Pulmonary artery endothelial cell (primary cell): ENCODE data around the gene RAB35. TPM values are rescaled to one million over a fixed set of nuclear protein-coding genes. Genes with fewer than 3 reads are reported as not detected.

Source experiments
- DNase-seq: peaks from one replicate; pipeline ENCODE4 v3.0.0-alpha.2; 2011; ENCODE audit warnings: low read depth, low spot score
- total RNA-seq: library from RNA; depleted of rRNA; stranded (reverse); fragments of >200 nt; gene quantifications from 2 replicates; pipeline ENCODE4 v1.2.3, GENCODE V29; 2014

The RAB35 gene
- total RNA-seq = 52.7 and 57.8 TPM in 2 replicates

DNA sequence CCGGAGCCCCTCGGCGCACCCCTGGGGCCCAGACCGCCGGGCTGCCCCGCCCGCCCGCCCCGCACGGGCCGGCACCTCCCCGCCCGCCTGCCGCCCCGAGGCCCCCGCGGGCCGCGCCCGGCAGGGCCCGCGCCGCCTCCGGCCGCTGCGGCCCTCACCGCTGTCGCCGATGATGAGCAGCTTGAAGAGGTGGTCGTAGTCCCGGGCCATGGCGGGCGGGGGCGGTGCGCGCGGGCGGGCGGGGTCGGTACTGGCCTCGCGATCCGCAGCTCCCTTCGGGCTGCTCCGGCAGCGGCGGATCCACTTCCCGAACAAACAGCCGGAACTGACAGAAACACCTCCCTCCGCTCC, at the start of gene RAB35:
Gene RAB35, minus strand, starts transcription at position 313 of the 351 bp plus-strand sequence. Its CDS starts 103 bp downstream, at position 210.
- no peak for DNase-seq

DNA sequence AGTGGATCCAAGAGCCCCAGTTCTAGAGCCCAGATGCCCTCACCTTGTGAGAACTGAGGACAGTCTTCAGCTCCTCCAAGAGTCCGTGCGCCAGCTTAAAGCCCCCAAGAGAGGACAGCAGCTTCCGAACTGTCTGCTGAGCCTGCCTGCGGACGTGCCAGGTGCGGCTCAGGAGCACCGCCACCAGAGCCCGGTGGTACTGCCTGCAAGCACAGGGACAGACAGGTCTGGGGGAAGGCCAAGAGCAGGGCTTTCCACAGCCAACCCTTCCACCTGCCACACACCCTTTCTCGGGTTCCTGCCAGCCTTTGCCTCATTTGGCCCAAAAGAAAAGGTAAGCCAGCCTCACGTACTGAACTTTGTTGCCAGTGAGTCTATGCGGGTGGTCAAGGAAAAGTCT, 47.7 kb upstream of the RAB35 start:
- no peak for DNase-seq

DNA sequence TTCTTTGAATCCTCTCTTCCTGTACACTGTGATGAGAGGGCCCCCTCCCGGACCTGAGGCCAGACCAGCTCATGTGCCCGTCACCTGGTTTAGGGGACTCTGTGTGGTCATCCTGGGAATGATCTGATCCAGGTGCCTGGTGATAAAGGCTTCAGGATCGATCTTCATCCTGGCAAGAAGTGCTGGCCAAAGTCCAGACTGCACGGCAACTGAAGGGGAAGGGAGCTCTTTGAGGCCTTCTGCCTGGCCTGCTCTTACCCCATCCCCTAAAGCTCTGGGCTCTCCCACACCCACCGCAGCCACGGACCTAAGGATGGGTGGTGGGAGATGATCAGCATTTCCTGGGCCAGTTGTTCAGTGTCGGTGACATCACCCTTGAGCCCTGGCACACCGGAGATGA, 46.2 kb upstream of the RAB35 start:
- no peak for DNase-seq

DNA sequence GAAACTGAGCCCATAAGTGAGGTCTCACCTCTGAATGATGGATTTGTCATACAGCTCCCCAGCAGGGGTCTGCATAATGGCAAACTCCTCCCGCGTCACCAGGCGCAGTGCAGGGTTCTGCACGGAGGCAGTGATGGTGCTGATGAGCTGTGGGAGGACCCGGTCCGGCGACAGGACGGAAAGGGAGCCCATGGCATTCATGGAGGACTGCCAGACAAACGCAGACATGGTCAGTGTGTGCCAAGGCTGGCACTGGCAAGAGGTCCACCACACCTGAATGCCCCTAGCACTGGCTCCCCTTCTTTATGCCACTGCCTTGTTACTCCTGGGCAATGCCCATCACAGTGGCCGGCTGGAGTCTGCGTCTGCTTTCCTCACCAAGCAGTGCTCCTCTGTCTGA, 45.3 kb upstream of the RAB35 start:
- DNase-seq = no peak

DNA sequence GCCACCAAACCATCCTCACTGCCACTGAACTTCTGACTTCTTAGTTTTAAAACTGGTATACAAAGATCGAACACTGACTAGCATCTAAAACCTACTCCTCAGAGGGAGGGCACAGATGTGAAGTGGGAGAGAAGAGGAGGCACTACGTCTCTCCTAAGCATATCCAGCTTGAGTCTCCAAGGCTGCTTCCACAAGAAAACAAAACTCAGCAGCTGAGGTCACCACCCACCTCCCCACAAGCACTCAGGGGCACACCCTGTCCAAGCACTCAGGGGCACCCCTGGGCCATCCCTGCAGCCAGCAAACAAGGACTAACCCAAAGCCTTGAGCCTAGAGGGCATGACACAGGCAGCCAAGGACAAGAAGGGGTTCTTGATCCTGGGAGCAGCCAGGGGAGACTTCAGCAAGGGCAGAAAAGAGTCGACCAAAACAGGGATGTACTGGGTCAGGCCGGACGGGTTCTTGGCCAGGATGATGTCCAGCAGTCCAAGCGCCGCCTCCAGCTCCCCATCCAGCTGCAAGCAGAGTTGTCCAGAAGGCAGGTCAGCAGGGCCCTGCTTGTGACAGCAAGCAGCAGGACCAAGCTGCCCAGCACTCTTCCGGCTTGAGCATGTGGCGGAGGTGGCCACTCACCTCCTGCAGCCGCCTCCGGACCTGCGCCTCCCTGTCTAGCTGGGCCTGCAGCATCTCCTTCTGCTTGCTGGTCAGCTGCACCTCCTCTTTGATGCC, 43.1 kb upstream of the RAB35 start:
- no peak for DNase-seq

DNA sequence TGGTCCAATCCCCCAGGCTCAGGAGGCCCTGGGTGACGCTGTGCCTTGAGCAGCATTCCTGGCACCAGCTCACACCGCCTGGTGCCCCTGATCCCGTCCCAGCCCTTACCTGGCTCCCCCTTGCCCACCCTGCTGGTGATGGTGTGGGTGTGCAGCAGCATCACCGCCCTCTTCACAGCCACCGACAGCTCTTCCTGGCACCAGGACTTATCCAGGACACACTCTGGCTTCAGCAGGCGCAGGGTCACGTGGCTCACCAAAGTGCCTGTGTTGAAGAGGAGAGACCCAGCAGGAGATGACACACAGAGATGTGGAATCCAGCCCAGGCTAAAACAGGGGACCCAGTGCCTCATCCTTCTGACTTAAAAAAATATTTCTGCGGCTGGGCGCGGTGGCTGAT, 41.8 kb upstream of the RAB35 start:
- no peak for DNase-seq

DNA sequence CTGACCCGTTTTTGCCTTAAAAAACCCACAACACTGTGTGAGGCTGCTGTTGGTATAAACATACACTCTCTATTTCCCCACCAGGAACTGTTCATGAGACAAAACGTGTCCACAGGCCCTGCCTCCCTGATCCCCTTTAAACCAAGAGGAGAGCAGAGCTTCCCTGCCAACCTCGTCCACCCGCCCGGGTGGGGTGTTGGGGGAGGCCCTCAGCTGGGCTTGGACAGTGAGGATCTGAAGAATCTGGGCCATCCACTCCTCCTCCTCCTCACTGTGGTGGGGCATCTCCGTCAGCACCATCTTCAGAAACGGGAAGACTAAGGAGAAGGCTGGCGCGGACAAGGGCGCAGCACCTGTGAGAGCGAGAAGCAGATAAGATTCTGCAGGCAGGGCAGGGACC, 41.1 kb upstream of the RAB35 start:
- no peak for DNase-seq

DNA sequence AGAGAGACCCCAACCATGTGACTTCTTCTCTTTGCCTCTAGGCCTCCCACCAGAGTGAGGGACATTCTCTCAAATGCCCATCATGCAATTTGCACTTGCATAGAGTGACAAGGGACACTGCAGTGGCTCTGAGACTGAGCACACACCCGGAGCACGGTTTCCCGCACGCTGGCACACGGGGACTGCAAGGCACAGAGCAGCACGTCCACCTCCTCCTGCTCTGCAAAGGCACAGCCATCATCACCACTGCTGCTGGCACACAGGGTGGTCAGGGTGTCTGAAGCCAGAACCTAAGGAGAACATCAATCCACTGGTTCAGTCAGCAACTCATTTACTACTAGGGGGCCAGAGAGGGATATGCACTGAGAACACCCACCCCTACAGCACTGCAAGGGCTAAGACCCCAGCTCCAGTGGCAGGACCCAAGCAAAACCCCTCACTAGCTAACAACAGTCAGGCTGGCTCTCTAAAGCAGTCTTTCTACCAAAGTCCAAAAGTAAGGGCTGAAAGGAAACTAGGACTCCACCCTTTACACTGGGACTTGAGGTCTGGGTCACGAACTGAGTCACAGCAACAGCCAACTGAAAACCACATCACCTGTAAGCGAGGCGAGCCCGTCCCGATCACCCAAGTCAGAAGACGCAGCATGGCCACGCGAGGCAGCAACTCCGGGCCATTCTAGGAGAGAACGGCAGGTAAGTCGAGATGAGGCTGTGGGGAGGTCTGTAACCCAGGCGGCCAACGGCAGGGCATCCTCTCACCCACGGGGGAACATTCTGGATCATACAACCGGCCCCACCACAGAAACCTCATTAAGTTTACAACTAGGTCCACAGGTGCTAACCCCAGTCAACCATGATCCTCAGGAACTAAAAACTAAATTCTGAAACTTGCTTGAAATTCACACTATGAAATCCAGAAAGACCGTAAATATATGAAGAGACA, 40.0 kb upstream of the RAB35 start:
- no peak for DNase-seq

DNA sequence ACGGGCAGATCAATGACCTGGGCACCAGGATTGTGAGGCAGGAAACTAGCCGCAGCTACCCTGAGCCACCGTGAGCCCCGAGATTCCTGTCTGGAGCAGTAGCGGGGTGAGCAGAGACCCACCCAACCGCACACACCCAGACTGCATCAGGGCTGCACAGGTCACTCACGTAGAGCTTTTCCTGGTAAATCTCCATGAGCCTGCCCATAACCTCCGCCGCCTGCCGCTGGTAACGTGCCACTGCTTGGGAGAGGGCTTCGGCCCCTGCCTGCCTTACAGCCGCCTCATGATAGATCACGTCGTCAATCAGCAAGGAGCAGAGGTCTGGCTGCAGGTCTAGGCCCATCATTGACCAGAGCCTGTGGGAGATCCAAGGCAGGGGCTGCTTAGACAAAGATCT, 38.5 kb upstream of the RAB35 start:
- DNase-seq = no peak

DNA sequence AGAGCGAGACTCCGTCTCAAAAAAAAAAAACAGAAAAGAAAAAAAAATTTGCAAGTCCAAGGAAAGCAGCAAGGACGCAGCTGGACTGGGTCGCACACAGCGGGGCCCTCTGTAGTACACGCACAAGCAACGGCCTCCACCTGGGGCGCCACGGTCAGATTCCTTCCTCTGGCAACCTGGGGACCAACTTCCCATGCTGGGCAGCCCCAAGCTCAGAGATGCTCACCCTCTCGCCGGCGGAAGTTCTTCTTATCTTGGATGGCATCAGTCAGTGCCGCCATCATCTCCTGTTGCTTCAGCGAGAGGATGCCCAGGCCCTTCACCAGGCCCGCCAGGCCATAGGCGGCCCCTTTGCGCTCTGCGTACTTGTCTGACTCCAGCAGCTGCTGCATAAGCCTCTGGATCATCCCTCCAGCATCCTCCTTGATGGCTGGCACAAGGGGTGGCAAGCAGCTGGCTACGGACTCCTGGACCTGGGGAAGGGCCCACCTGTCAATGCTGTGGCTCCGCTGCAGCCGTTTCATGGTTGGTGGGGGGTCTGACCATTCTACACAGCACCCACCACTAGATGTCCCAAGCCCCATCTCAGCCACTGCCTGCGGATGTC, 34.5 kb upstream of the RAB35 start:
- no peak for DNase-seq

DNA sequence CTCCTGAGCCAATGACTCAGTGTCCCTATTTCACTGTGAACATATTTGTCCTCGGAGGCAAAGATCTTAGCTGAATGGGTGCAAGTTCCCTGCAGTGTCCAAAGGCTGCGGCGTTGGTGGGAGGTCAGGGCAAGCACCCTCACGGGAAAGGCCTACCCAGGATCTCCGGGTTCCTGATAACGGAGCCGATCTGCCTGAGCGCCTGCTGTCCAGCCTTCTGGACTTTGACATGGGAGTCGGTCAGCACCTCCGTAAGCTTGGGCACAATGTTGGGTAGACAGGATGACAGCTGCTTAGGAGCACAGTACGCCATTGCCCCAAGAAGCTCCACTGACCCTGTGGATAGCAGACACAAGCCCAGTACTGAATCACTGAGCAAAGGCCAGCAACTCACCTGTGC, 31.5 kb upstream of the RAB35 start:
- no peak for DNase-seq

DNA sequence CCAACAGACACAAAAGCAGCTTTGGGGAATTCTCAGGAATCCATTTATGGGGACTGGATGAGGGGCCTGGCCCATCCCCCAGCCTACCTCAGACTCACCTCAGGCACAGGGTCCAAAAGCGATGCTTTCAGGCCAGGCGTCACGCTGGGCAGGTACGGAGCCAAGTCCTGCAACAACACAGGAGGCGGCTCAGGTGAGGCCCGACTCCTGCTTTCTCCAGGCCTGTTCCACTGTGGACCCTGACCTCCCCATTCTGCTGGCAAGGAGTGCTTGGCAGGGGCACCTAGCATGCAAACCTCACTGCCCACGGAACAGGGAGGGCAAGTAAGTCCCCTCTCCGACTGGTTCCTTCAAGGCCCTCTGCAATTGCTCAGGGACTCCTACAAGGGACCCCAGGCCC, 28.6 kb upstream of the RAB35 start:
- no peak for DNase-seq

DNA sequence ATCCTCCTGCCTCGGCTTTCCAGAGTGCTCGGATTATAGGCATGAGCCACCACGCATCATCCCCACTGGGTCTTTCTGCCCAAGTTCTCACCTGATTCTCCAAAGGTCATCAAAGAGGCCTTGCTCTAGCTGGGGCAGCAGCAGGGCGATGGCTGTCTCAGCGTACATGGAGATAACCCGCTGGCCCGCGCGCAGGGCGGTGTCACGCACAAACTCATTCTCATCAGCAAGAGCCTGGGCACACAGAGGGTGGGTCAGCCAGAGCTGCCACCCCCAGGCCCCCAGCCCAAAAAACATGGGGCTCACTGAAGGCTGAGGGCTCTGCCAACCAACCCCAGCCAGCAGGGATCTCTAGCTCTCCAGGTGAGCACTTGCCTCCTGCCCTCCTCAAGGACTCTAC, 27.7 kb upstream of the RAB35 start:
- no peak for DNase-seq

DNA sequence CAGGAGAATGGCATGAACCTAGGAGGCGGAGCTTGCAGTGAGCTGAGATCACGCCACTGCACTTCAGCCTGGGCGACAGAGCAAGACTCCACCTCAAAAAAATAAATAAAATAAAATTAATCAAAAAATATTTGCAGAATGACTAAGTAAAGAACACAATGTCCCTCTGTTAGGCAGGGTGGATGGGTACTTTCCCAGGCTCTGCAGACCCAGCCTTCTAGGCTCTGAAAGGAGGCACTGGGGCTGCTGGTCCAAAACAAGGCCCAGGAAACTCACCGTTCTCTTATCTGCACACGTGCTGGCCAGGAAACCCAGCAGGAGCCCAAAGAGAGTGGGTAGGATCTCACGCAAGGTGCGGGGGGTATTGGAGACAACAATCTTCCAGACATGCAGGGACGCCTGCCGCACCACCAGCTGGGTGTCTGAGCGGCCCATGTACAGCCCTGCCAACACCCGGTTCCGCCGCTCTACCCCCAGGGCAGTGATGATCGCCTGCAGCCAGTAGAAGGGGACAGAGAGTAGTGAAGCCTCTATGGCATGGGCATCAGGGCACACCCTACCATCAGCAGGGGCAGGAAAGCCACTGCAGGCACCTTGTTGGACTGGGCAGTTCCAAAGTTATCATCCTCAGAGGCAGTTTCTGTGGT, 25.8 kb upstream of the RAB35 start:
- no peak for DNase-seq

DNA sequence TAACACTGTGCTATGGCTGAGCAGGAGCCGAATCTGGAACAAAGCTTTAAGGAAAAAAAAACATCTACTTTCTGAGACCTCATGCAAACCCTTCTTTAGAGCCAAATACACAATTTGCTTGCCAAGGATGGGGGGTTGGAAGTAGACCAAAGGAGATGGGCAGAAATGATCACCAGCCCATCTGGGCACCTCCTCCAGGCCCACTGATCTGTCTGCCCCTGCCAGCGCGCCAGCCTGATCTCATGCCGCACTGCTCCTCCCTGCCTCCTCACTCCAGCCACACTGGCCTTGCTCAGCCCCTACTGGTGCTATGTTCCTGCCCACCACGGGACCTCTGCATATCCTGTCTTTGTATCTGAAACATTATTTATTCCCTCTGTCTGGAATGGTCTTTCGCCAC, 24.8 kb upstream of the RAB35 start:
- no peak for DNase-seq

DNA sequence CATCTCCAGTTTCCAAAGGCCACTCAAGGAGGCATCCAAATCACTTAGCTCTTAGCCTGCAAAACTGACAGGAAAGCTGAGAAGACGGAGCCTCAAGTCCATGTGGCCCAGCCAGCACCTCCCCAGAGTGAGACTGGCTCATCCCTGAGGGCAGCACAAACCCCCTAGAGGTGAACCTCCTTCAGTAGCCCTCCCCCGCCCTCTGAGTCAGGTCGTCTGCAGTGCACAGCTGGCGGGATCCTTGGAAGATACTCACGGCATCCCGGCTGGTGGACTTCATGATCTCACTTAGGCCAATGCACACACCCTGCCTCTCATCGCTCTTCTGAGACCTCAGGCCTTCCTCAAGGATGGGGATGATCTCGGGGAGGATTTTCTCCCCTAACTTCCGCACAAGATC, 24.1 kb upstream of the RAB35 start:
- DNase-seq = no peak

DNA sequence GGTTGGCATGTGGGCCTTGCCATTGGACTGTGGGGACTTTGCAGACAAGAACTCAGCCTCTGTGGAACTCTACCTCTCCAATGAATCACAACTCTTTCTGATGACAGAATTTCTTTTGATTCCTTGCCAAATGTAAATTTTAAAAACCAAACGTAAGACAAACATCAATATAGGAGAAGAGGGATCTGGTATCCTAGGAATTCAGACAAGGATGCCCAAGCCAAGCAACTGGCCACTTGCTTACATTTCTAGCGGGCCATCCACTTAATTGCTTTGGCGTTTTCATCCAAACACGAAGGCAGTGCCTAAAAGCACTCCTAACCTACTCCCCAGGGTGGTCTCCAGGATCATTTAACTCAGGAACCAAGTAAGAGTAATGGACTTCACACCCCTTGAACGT, 23.4 kb upstream of the RAB35 start:
- DNase-seq = no peak

DNA sequence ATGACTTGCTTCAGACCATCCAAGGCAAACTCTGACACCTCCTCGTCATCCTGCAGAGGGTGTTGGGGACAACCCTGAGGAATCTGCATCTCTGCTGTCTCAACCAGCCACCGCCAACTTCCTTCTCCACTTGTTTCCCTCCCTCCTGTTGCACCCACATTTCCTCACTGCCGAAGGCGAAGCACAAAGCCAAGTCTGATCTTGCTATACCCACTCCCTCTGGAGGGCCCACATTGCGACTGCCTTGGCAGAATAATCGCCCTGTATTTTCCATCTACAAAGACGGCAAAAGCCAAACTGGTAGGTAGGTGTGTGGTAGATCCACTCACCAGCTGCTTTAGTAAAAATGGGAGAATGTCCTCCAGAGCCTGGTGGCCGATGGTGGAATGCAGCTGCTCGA, 21.8 kb upstream of the RAB35 start:
- no peak for DNase-seq

DNA sequence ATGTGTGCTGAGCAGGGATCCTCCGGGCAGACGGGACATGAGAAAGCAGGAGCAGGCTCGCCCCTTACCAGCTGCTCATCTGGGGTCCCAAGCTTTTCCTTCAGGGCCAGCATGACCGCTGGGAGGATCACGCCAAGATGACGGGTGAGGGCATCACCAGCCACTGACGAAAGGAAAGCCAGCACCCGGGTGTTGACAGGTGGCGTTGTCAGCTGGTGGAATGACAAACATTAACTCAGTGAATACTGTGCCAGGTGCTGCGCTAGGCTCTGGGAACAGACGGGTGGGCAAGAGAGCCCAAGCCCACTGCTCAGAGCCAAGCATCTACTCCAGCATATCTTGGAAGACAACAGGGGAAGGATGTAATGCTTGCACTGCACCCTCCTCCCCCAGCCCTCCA, 21.3 kb upstream of the RAB35 start:
- DNase-seq = no peak

DNA sequence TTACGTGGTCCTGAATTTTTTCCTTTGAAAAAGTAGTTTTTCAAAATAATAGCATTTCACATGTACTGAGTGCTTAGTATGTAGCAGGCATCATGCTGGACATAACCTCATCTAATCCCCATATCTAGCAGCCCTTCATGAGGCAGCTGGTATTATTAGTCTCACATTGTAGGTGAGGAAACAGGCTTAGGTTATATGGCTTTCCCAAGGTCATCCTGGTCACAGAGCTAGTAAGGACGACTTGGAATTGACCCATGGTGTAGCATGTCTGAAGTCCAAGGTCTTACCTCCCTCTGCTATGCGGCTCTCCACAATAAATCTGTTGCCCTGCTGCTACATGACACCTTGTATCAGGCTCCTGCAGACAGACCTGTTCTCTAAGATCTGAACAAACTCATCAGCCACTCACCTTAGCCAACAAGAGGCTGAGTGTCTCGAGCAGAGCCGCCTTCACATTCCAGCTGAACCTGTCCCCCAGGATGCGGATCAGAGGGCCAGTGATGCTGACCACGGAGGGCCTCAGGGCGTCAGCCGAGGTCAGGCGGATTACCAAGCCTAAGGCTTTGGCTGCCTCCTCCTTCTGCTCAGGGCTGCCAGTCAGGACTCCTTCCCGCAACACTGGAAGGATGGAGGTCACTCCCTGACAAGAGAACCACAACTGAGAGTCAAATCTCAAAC, 19.7 kb upstream of the RAB35 start:
- no peak for DNase-seq

DNA sequence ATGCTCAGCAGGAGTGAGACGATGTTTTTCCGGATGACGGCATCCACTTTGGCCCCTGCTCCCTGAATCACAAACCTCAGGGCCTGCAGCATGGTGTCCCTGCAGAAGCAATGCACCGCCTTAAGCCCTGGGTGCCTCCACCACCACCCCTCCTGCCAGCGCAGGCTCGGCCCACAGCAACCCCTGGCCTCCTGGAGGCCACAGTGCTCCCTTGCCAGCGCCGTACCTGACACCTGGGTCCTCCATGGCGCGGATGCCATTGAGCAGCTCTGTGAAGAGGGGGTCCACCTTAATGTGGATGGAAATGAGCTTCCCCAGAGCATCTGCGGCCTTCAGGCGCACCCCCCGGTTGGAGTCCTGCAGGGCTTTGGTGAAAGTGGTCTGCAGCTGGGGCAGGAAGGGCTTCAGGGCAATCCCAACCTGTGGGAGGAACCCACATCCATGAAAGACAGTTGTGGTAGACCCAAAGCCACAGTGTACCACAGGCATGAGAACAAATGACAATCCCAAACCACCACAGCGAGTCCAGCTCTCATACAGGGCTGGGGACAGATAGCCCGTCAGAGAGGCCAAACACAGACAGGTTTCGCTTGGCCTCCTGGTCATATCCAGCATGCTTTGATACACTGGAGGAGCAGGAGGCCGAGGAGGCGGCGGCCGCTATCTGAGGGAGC, 17.9 kb upstream of the RAB35 start:
- no peak for DNase-seq
